ENCODE results near the gene PITPNB.

- no peak for TF ChIP-seq CTCF (IDR thresholded peaks at IDR 0.05)
- TF ChIP-seq POLR2A (IDR thresholded peaks at IDR 0.05), result no peak
- TF ChIP-seq POLR2AphosphoS5 (IDR thresholded peaks at IDR 0.05), result no peak
- no peak for TF ChIP-seq EP300 (IDR thresholded peaks at IDR 0.05)
Observed at GRCh38 chr22:27881421-27881820, 37.6 kb downstream of the PITPNB start.

All from suprapubic skin (tissue), 4 donors.